ENCODE data around the gene RFXANK.

Gene RFXANK

DNA sequence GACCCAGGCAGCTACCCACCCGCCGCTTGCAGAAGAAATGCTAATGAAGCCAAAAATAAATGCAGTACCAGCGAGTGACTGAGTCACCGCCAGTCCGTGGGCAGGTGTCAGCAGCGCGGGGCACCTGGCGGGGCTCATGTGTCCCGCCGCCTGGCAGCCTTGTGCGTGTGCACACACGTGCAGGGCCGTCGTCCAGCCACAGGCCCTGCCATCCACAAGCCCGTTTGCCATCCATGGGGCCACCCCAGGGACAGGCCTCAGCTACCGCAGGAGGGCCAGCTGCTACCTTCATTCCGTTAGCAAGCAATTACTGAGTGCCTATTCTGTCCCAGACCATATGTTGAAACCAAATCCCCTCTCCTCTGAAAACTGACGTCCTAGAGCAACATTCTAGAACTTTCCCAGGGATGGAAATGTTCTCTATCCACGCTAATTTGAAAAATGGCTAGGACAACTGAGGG is 40.2 kb downstream of the RFXANK start:
- TF ChIP-seq CTCF (IDR thresholded peaks at IDR 0.05; ENCODE audit: low read depth, low read length, missing control alignments) = no peak
- DNase-seq (ENCODE audit: low read depth) = no peak
- no peak overlapping the region for H3K4me3 ChIP-seq (ENCODE audit: low read depth, low read length)

DNA sequence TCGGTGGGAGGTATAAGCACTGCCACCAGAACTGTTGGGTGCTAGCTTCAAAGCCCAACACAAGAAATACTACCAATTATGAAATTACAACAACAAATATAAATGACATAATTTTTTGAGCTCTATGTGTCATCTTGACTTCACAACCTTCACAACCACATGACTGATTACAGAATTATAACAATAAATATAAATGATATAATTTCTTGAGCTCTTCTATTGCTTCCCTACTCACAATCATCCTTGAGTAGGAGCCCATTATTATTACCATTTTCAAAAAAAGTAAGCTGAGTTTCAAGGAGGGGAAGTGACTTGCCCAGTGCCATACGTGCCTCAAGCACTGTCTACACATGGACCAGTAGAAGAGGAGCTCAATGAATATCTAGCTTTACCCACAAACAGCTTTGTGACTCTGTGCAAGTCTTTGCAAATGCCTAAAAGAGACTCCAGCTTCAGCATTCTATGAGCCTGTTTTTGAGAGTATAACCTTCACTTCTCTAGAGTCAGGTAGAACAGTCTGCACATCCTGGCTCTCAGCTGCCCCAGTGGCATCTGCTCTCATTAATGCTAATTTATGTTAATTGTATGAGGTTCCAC is 42.3 kb downstream of the RFXANK start:
- no peak for DNase-seq (ENCODE audit: low read depth)
- no peak for TF ChIP-seq CTCF (IDR thresholded peaks at IDR 0.05; ENCODE audit: low read depth, low read length, missing control alignments)
- no peak overlapping the region for H3K4me3 ChIP-seq (ENCODE audit: low read depth, low read length)

DNA sequence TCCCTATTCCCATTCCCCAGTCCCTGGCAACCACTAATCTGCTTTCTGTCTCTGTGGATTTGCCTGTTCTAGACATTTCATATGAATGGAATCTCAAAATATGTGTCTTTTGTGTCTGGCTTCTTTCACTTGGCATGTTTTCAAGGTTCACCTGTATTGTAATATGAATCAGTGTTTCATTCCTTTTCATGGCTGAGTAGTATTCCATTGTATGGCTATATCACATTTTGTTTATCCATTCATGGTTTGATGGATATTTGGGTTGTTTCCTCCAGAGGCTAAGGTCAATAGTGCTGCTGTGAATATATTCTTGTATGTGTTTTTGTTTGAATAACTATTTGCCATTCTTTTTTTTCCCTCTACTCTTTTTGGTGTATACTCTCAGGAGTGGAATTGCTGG is 44.1 kb downstream of the RFXANK start:
- no peak overlapping the region for H3K4me3 ChIP-seq (ENCODE audit: low read depth, low read length)
- no peak for TF ChIP-seq CTCF (IDR thresholded peaks at IDR 0.05; ENCODE audit: low read depth, low read length, missing control alignments)
- DNase-seq (ENCODE audit: low read depth) = no peak

DNA sequence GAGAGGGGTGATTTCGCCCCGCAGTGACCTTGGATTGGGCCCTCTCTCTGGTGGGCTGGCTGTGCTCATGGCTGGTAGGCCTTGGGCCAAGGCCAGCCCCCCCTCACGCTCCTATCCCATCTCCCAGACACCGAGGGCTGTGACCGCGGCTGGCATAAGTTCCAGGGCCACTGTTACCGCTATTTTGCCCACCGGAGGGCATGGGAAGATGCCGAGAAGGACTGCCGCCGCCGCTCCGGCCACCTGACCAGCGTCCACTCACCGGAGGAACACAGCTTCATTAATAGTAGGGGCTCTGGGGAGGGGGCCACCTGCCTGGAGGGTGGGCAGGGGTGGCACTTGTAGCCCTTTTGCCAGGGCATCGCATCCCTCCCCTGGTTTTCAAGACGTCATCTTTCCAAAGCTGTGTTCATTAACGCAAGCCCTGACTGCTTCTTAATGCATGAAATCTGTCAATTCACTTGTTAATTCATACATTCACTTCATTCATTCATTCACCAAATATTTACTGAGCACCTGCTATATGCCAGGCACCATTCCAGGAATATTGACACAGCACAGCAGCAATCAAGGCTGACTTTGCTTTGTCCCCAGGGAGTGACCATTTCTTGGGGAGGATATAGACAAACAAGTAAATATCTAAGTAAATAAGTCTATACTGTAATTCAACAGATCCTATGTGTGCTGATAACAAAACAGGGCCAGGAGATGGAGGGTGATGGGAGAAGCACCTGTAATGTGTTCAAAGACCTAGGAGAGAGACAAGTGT is 46.3 kb downstream of the RFXANK start:
- TF ChIP-seq CTCF (IDR thresholded peaks at IDR 0.05; ENCODE audit: low read depth, low read length, missing control alignments) = no peak
- DNase-seq (ENCODE audit: low read depth) = no peak
- H3K4me3 ChIP-seq (ENCODE audit: low read depth, low read length) = no peak overlapping the region

DNA sequence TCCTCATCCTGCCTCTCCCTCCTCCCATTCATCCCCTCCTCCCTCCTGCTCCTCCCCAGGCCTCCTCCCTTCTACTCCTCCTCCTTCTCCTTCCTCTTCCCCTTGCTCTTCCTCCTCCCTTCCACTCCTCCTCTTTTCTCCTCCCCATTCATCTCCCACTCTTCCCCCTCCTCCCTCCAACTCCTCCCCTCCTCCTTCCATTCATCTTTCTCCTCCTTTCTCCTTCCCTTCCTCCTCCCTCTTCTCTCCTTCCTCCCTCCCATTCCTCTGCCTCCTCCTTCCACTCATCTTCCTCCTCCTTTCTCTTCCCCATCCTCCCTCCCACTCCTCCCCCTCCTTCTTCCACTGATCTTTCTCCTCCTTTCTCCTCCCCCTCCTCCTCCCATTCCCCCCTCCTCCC is 47.6 kb downstream of the RFXANK start:
- no peak for TF ChIP-seq CTCF (IDR thresholded peaks at IDR 0.05; ENCODE audit: low read depth, low read length, missing control alignments)
- DNase-seq (ENCODE audit: low read depth) = no peak
- H3K4me3 ChIP-seq (ENCODE audit: low read depth, low read length) = no peak overlapping the region

- TF ChIP-seq CTCF (IDR thresholded peaks at IDR 0.05; ENCODE audit: low read depth, low read length, missing control alignments) = no peak
- no peak for DNase-seq (ENCODE audit: low read depth)
- no peak overlapping the region for H3K4me3 ChIP-seq (ENCODE audit: low read depth, low read length)
Observed at GRCh38 chr19:19240476-19240875, 48.4 kb downstream of the RFXANK start.

Data from GM12864 (cell line).